K562 (cell line): ENCODE data around the gene COL11A2. TPM values are rescaled to one million over a fixed set of nuclear protein-coding genes. Genes with fewer than 3 reads are reported as not detected.

Experiments used
- ZNF41 ChIP-seq: fragments of 250-450 bp; sonication (Bioruptor Pico); conservative IDR thresholded peaks from 2 replicates; pipeline ENCODE4 v1.4.0; 2020; ENCODE audit warnings: mild to moderate bottlenecking
- ZNF76 ChIP-seq: fragments of 250-450 bp; sonication (Bioruptor Pico); IDR thresholded peaks from 2 replicates; pipeline ENCODE4 v1.4.0; 2020; ENCODE audit warnings: mild to moderate bottlenecking, moderate library complexity, borderline replicate concordance
- polyA plus RNA-seq, 8 experiments: library from polyadenylated mRNA; depleted of rRNA in 4 of 8; stranded (reverse) in 5 of 8; unstranded in 3 of 8; fragments of >200 nt; fragmentation: Nextera tagmentation in 2 of 8; fragmentation: Illumina TruSeq in 1 of 8; extraction: Ambion mirVana in 2 of 8; extraction: Trizol in 1 of 8; gene quantifications; 2 replicates each; pipeline versions ENCODE4 v1.2.1 to v1.2.3, GENCODE V29; 2011 to 2014; ENCODE audit warnings: inconsistent platforms in 1 of 8, missing spikeins in 1 of 8
- total RNA-seq, 7 experiments: library from RNA; depleted of rRNA in 6 of 7; stranded (reverse); fragments of >200 nt in 6 of 7; fragmentation: Illumina TruSeq in 2 of 7; extraction: Trizol in 2 of 7; gene quantifications; 2 replicates each; pipeline versions ENCODE4 v1.2.1 to v1.2.3, GENCODE V29; 2011 to 2021; ENCODE audit warnings: low replicate concordance in 1 of 7
- TF ChIP-seq, protein P1 (sequence below): sonication (generic); formaldehyde crosslinking; IDR thresholded peaks from 2 replicates; pipeline ENCODE4 v1.8.0; 2022; ENCODE audit warnings: mild to moderate bottlenecking, missing genetic modification reagents
- TF ChIP-seq, protein P2 (sequence below): sonication (generic); formaldehyde crosslinking; IDR thresholded peaks from 2 replicates; pipeline ENCODE4 v1.8.0; 2022; ENCODE audit warnings: mild to moderate bottlenecking, missing genetic modification reagents, borderline replicate concordance
- TF ChIP-seq, protein P3 (sequence below): sonication (generic); formaldehyde crosslinking; IDR thresholded peaks from 2 replicates; pipeline ENCODE4 v1.8.0; 2022; ENCODE audit warnings: mild to moderate bottlenecking, missing genetic modification reagents

COL11A2 gene
- total and polyA plus RNA-seq, 9 of the 15 experiments (the other 6 are each of a cell fraction or from before 2014, with no cell fraction given): 0.04 to 0.35 (median 0.09) TPM; not detected in 1

DNA sequence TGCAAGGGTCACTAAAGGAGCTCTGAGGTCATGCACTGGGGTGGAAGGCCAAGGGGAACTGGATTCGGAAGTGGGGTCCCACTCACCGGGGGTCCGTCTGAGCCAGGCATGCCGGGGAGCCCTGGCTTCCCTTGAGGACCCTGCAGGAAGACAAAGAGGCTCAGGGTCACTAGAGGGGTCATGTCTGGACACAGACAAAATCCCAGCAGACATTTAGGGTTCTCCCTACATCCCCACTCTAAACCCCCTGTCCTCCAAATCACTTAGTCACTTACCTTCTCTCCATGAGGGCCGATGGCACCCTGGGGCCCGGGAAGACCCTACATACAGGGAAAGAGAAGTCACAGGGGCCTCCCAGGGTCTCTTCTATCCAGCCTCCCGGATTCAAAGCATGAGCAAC, 15.4 kb downstream of the COL11A2 start (continued):
- TF ChIP-seq, protein P1, sequence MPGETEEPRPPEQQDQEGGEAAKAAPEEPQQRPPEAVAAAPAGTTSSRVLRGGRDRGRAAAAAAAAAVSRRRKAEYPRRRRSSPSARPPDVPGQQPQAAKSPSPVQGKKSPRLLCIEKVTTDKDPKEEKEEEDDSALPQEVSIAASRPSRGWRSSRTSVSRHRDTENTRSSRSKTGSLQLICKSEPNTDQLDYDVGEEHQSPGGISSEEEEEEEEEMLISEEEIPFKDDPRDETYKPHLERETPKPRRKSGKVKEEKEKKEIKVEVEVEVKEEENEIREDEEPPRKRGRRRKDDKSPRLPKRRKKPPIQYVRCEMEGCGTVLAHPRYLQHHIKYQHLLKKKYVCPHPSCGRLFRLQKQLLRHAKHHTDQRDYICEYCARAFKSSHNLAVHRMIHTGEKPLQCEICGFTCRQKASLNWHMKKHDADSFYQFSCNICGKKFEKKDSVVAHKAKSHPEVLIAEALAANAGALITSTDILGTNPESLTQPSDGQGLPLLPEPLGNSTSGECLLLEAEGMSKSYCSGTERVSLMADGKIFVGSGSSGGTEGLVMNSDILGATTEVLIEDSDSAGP (CRISPR knock-in tag): no peak
- TF ChIP-seq, protein P2, sequence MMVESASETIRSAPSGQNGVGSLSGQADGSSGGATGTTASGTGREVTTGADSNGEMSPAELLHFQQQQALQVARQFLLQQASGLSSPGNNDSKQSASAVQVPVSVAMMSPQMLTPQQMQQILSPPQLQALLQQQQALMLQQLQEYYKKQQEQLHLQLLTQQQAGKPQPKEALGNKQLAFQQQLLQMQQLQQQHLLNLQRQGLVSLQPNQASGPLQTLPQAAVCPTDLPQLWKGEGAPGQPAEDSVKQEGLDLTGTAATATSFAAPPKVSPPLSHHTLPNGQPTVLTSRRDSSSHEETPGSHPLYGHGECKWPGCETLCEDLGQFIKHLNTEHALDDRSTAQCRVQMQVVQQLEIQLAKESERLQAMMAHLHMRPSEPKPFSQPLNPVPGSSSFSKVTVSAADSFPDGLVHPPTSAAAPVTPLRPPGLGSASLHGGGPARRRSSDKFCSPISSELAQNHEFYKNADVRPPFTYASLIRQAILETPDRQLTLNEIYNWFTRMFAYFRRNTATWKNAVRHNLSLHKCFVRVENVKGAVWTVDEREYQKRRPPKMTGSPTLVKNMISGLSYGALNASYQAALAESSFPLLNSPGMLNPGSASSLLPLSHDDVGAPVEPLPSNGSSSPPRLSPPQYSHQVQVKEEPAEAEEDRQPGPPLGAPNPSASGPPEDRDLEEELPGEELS (CRISPR knock-in tag): no peak
- TF ChIP-seq ZNF76 (CRISPR knock-in tag) (no peak), ZNF41 (CRISPR knock-in tag) (no peak)
- TF ChIP-seq, protein P3, sequence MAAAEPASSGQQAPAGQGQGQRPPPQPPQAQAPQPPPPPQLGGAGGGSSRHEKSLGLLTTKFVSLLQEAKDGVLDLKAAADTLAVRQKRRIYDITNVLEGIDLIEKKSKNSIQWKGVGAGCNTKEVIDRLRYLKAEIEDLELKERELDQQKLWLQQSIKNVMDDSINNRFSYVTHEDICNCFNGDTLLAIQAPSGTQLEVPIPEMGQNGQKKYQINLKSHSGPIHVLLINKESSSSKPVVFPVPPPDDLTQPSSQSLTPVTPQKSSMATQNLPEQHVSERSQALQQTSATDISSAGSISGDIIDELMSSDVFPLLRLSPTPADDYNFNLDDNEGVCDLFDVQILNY (CRISPR knock-in tag): no peak
